HepG2 (cell line): ENCODE results near the gene HTRA2. TPM values are rescaled to one million over a fixed set of nuclear protein-coding genes. Genes with fewer than 3 reads are reported as not detected.

Experiments used
- CBFB ChIP-seq: sonication (generic); formaldehyde crosslinking; IDR thresholded peaks from 2 replicates; pipeline ENCODE4 v1.4.0; 2020; ENCODE audit warnings: missing genetic modification reagents
- FOXK2 ChIP-seq: fragments of 450-650 bp; IDR thresholded peaks from 2 replicates; pipeline ENCODE4 v1.6.1; 2016
- MAFG ChIP-seq: sonication (generic); formaldehyde crosslinking; IDR thresholded peaks from 2 replicates; pipeline ENCODE4 v1.5.1; 2020; ENCODE audit warnings: mild to moderate bottlenecking, missing genetic modification reagents
- NR1H2 ChIP-seq: sonication (generic); formaldehyde crosslinking; IDR thresholded peaks from 2 replicates; pipeline ENCODE4 v1.8.1; 2022; ENCODE audit warnings: low read depth, missing genetic modification reagents, borderline replicate concordance
- RBM39 ChIP-seq: fragments of 200-400 bp; formaldehyde crosslinking; IDR thresholded peaks from one replicate; pipeline ENCODE4 v1.6.1; 2018; ENCODE audit warnings: antibody characterized with exemption, mild to moderate bottlenecking, low read depth, low read length; ENCODE audit not compliant: poor library complexity, severe bottlenecking
- SUZ12 ChIP-seq: fragments of 150-350 bp; IDR thresholded peaks from 2 replicates; pipeline ENCODE4 v1.6.1; 2014; ENCODE audit warnings: low read depth, low read length
- THYN1 ChIP-seq: sonication (generic); formaldehyde crosslinking; IDR thresholded peaks from 2 replicates; pipeline ENCODE4 v1.8.1; 2023; ENCODE audit warnings: low read depth, mild to moderate bottlenecking, moderate library complexity, missing genetic modification reagents, borderline replicate concordance
- ZFP90 ChIP-seq: sonication (generic); formaldehyde crosslinking; IDR thresholded peaks from 2 replicates; pipeline ENCODE4 v1.8.0; 2022; ENCODE audit warnings: missing genetic modification reagents, mild to moderate bottlenecking, inconsistent platforms, borderline replicate concordance
- ZNF546 ChIP-seq: sonication (generic); formaldehyde crosslinking; conservative IDR thresholded peaks from 2 replicates; pipeline ENCODE4 v1.8.1; 2023; ENCODE audit warnings: mild to moderate bottlenecking, missing genetic modification reagents
- ZNF775 ChIP-seq: sonication (generic); formaldehyde crosslinking; IDR thresholded peaks from 2 replicates; pipeline ENCODE4 v1.4.0; 2020; ENCODE audit warnings: missing genetic modification reagents, mild to moderate bottlenecking, moderate library complexity, borderline replicate concordance
- ZNF878 ChIP-seq: sonication (generic); formaldehyde crosslinking; IDR thresholded peaks from 2 replicates; pipeline ENCODE4 v1.8.1; 2023; ENCODE audit warnings: mild to moderate bottlenecking, missing genetic modification reagents, moderate library complexity
- polyA plus RNA-seq, 8 experiments: library from polyadenylated mRNA; depleted of rRNA in 3 of 8; stranded (reverse) in 7 of 8; unstranded in 1 of 8; fragments of >200 nt; fragmentation: Illumina TruSeq in 4 of 8; extraction: Trizol in 4 of 8; gene quantifications; 2 replicates each; pipeline versions ENCODE4 v1.2.1 to v1.2.3, GENCODE V29; 2011 to 2016; ENCODE audit warnings: low read depth in 4 of 8, missing spikeins in 1 of 8, mixed read lengths in 1 of 8; ENCODE audit not compliant: insufficient read depth in 1 of 8
- total RNA-seq, 5 experiments: library from RNA; depleted of rRNA; stranded (reverse); fragments of >200 nt; fragmentation: Illumina TruSeq; extraction: Trizol; gene quantifications; 2 replicates each; pipeline ENCODE4 v1.2.3, GENCODE V29; 2016; ENCODE audit warnings: low read depth in 1 of 5
- TF ChIP-seq, protein P1 (sequence below): sonication (generic); formaldehyde crosslinking; IDR thresholded peaks from 2 replicates; pipeline ENCODE4 v1.5.0; 2020; ENCODE audit warnings: mild to moderate bottlenecking, missing genetic modification reagents
- TF ChIP-seq, protein P2 (sequence below): sonication (generic); formaldehyde crosslinking; IDR thresholded peaks from 2 replicates; pipeline ENCODE4 v1.4.0; 2020; ENCODE audit warnings: missing genetic modification reagents, borderline replicate concordance
- TF ChIP-seq, protein P3 (sequence below): sonication (generic); formaldehyde crosslinking; IDR thresholded peaks from 2 replicates; pipeline ENCODE4 v1.5.0; 2020; ENCODE audit warnings: mild to moderate bottlenecking, missing genetic modification reagents, moderate library complexity
- TF ChIP-seq, protein P4 (sequence below): IDR thresholded peaks from 2 replicates; pipeline ENCODE4 v1.6.1; 2012; ENCODE audit warnings: low read length, improper control_type of control experiment
- TF ChIP-seq, protein P5 (sequence below): sonication (generic); formaldehyde crosslinking; IDR thresholded peaks from 2 replicates; pipeline ENCODE4 v1.4.0; 2020; ENCODE audit warnings: missing genetic modification reagents, mild to moderate bottlenecking, borderline replicate concordance

The HTRA2 gene
- total and polyA plus RNA-seq, 2 of the 13 experiments (the other 11 are each of a cell fraction or from before 2014, with no cell fraction given): 47.7 to 50.3 TPM

DNA sequence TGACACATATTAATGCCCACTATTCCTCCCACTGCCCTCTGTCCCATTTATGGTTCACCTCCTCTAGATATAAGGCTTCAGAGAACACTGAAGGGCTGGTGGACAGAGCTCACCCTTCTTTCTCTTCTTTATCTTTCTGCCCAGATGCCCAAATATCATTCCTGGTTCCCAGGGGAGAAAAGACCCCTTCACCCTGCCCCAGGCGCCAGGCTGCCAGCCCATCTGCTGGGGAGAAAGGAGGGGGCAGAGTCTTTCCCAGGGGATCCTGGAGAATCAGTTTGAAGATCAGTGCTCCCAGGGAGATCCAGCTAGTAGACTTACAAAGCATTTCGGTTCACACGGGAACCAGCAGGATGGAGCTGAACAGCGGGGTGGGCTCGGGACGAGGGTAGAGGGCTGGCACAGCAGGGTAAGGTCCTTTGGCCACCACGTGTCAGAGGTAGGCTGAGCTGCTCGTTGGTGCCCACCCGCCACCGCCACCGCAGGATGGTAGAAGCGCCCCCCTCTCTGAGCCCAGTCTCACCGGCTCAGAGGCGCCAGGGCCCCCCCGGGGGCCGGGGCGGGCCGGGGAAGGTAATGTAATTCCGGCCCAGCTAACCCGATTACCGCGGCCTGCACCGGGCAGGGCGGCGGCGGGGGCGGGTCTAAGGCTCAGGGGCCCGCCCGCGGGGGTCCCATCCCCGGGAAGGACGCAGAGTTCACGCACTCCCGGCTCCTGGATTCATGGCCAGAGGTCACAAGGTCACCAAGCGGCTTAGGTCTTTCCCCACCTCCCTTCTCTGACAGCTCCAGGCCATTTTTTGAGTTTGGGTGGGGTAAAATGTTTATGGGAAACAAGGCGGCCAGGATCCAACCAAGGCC, 16.8 kb upstream of the HTRA2 start (continued):
- TF ChIP-seq, protein P1, sequence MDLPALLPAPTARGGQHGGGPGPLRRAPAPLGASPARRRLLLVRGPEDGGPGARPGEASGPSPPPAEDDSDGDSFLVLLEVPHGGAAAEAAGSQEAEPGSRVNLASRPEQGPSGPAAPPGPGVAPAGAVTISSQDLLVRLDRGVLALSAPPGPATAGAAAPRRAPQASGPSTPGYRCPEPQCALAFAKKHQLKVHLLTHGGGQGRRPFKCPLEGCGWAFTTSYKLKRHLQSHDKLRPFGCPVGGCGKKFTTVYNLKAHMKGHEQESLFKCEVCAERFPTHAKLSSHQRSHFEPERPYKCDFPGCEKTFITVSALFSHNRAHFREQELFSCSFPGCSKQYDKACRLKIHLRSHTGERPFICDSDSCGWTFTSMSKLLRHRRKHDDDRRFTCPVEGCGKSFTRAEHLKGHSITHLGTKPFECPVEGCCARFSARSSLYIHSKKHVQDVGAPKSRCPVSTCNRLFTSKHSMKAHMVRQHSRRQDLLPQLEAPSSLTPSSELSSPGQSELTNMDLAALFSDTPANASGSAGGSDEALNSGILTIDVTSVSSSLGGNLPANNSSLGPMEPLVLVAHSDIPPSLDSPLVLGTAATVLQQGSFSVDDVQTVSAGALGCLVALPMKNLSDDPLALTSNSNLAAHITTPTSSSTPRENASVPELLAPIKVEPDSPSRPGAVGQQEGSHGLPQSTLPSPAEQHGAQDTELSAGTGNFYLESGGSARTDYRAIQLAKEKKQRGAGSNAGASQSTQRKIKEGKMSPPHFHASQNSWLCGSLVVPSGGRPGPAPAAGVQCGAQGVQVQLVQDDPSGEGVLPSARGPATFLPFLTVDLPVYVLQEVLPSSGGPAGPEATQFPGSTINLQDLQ (CRISPR knock-in tag): no peak
- TF ChIP-seq, protein P2, sequence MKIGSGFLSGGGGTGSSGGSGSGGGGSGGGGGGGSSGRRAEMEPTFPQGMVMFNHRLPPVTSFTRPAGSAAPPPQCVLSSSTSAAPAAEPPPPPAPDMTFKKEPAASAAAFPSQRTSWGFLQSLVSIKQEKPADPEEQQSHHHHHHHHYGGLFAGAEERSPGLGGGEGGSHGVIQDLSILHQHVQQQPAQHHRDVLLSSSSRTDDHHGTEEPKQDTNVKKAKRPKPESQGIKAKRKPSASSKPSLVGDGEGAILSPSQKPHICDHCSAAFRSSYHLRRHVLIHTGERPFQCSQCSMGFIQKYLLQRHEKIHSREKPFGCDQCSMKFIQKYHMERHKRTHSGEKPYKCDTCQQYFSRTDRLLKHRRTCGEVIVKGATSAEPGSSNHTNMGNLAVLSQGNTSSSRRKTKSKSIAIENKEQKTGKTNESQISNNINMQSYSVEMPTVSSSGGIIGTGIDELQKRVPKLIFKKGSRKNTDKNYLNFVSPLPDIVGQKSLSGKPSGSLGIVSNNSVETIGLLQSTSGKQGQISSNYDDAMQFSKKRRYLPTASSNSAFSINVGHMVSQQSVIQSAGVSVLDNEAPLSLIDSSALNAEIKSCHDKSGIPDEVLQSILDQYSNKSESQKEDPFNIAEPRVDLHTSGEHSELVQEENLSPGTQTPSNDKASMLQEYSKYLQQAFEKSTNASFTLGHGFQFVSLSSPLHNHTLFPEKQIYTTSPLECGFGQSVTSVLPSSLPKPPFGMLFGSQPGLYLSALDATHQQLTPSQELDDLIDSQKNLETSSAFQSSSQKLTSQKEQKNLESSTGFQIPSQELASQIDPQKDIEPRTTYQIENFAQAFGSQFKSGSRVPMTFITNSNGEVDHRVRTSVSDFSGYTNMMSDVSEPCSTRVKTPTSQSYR (CRISPR knock-in tag): no peak
- no peak for TF ChIP-seq RBM39
- no peak for TF ChIP-seq ZNF546 (CRISPR knock-in tag)
- TF ChIP-seq SUZ12: no peak
- no peak for TF ChIP-seq ZNF878 (CRISPR knock-in tag)
- TF ChIP-seq, protein P3, sequence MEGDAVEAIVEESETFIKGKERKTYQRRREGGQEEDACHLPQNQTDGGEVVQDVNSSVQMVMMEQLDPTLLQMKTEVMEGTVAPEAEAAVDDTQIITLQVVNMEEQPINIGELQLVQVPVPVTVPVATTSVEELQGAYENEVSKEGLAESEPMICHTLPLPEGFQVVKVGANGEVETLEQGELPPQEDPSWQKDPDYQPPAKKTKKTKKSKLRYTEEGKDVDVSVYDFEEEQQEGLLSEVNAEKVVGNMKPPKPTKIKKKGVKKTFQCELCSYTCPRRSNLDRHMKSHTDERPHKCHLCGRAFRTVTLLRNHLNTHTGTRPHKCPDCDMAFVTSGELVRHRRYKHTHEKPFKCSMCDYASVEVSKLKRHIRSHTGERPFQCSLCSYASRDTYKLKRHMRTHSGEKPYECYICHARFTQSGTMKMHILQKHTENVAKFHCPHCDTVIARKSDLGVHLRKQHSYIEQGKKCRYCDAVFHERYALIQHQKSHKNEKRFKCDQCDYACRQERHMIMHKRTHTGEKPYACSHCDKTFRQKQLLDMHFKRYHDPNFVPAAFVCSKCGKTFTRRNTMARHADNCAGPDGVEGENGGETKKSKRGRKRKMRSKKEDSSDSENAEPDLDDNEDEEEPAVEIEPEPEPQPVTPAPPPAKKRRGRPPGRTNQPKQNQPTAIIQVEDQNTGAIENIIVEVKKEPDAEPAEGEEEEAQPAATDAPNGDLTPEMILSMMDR (CRISPR knock-in tag): no peak
- no peak for TF ChIP-seq ZNF775
- no peak for TF ChIP-seq CBFB (CRISPR knock-in tag)
- TF ChIP-seq MAFG (CRISPR knock-in tag): no peak
- no peak for TF ChIP-seq ZFP90 (CRISPR knock-in tag)
- no peak for TF ChIP-seq THYN1 (CRISPR knock-in tag)
- TF ChIP-seq, protein P4, sequence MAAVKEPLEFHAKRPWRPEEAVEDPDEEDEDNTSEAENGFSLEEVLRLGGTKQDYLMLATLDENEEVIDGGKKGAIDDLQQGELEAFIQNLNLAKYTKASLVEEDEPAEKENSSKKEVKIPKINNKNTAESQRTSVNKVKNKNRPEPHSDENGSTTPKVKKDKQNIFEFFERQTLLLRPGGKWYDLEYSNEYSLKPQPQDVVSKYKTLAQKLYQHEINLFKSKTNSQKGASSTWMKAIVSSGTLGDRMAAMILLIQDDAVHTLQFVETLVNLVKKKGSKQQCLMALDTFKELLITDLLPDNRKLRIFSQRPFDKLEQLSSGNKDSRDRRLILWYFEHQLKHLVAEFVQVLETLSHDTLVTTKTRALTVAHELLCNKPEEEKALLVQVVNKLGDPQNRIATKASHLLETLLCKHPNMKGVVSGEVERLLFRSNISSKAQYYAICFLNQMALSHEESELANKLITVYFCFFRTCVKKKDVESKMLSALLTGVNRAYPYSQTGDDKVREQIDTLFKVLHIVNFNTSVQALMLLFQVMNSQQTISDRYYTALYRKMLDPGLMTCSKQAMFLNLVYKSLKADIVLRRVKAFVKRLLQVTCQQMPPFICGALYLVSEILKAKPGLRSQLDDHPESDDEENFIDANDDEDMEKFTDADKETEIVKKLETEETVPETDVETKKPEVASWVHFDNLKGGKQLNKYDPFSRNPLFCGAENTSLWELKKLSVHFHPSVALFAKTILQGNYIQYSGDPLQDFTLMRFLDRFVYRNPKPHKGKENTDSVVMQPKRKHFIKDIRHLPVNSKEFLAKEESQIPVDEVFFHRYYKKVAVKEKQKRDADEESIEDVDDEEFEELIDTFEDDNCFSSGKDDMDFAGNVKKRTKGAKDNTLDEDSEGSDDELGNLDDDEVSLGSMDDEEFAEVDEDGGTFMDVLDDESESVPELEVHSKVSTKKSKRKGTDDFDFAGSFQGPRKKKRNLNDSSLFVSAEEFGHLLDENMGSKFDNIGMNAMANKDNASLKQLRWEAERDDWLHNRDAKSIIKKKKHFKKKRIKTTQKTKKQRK: no peak
- no peak for TF ChIP-seq FOXK2
- TF ChIP-seq, protein P5, sequence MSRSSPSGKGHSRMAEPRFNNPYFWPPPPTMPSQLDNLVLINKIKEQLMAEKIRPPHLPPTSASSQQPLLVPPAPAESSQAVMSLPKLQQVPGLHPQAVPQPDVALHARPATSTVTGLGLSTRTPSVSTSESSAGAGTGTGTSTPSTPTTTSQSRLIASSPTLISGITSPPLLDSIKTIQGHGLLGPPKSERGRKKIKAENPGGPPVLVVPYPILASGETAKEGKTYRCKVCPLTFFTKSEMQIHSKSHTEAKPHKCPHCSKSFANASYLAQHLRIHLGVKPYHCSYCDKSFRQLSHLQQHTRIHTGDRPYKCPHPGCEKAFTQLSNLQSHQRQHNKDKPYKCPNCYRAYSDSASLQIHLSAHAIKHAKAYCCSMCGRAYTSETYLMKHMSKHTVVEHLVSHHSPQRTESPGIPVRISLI (CRISPR knock-in tag): no peak
- no peak for TF ChIP-seq NR1H2 (CRISPR knock-in tag)
